Measurements from ENCODE around the gene SH3RF3. TPM values are rescaled to one million over a fixed set of nuclear protein-coding genes. Genes with fewer than 3 reads are reported as not detected.

The SH3RF3 gene
- total and polyA plus RNA-seq, 4 donors: 2.9 to 9.7 (median 8.6) TPM

- WGBS, 2 donors: 74 to 87% methylated on average over 1 of the region's 1 CpG
- Histone ChIP-seq H3K4me1 (ENCODE audit: control insufficient read depth in 5 of 5, insufficient read depth in 5 of 5, low read length in 5 of 5) (peaks cover 0 to 2% (median 0%) of the 10 kb centered on the region in 5 donors), H3K9me3 (ENCODE audit: control insufficient read depth in 4 of 4, insufficient read depth in 3 of 4, low read length in 3 of 4) (no peaks in the 10 kb centered on the region), H3K4me3 (no peak overlapping the region), H3K36me3 (ENCODE audit: control insufficient read depth in 4 of 4, insufficient read depth in 4 of 4, low read length in 4 of 4) (no peaks in the 10 kb centered on the region), H3K27me3 (ENCODE audit: control insufficient read depth in 3 of 3, insufficient read depth in 3 of 3, low read length in 2 of 3) (no peaks in the 10 kb centered on the region), H3K9ac (ENCODE audit: insufficient read depth in 1 of 2, low read length in 2 of 2) (no peak overlapping the region), H3K27ac (ENCODE audit: low read depth in 1 of 2, low read length in 1 of 2) (no peak overlapping the region)
- DNase-seq (no peak), ATAC-seq (ENCODE audit: insufficient read depth, low FRiP score) (no peak)
- no peak for TF ChIP-seq CTCF (IDR thresholded peaks at IDR 0.05; ENCODE audit: control extremely low read depth, extremely low read depth)
Observed at GRCh38 chr2:109367683-109368082, 238.7 kb downstream of the SH3RF3 start.

GRCh38 chr2:109368798-109369197, 239.8 kb downstream of the SH3RF3 start:
- no peaks in the 10 kb centered on the region for H3K9me3 ChIP-seq (ENCODE audit: control insufficient read depth in 4 of 4, insufficient read depth in 3 of 4, low read length in 3 of 4)
- WGBS, 2 donors: 89 to 91% methylated on average over 10 of the region's 10 CpGs
- DNase-seq (peak in 1 of 3 donors; percentile 6), ATAC-seq (ENCODE audit: insufficient read depth, low FRiP score) (no peak)
- no peak overlapping the region for H3K4me3 ChIP-seq
- TF ChIP-seq CTCF (IDR thresholded peaks at IDR 0.05; ENCODE audit: control extremely low read depth, extremely low read depth): no peak
- no peak overlapping the region for H3K27ac ChIP-seq (ENCODE audit: low read depth in 1 of 2, low read length in 1 of 2)
- H3K36me3 ChIP-seq (ENCODE audit: control insufficient read depth in 4 of 4, insufficient read depth in 4 of 4, low read length in 4 of 4): peaks cover 0 to 2% (median 0%) of the 10 kb centered on the region in 4 donors
- peaks cover 0 to 2% (median 0%) of the 10 kb centered on the region in 5 donors for H3K4me1 ChIP-seq (ENCODE audit: control insufficient read depth in 5 of 5, insufficient read depth in 5 of 5, low read length in 5 of 5)
- H3K9ac ChIP-seq (ENCODE audit: insufficient read depth in 1 of 2, low read length in 2 of 2): no peak overlapping the region
- H3K27me3 ChIP-seq (ENCODE audit: control insufficient read depth in 3 of 3, insufficient read depth in 3 of 3, low read length in 2 of 3): no peaks in the 10 kb centered on the region

- DNase-seq (peak in 1 of 3 donors; percentile 9), ATAC-seq (ENCODE audit: insufficient read depth, low FRiP score) (no peak)
- Histone ChIP-seq H3K36me3 (ENCODE audit: control insufficient read depth in 4 of 4, insufficient read depth in 4 of 4, low read length in 4 of 4) (peaks cover 0 to 2% (median 0%) of the 10 kb centered on the region in 4 donors), H3K9ac (ENCODE audit: insufficient read depth in 1 of 2, low read length in 2 of 2) (no peak overlapping the region), H3K27me3 (ENCODE audit: control insufficient read depth in 3 of 3, insufficient read depth in 3 of 3, low read length in 2 of 3) (no peaks in the 10 kb centered on the region), H3K9me3 (ENCODE audit: control insufficient read depth in 4 of 4, insufficient read depth in 3 of 4, low read length in 3 of 4) (no peaks in the 10 kb centered on the region), H3K4me3 (no peak overlapping the region), H3K27ac (ENCODE audit: low read depth in 1 of 2, low read length in 1 of 2) (no peak overlapping the region), H3K4me1 (ENCODE audit: control insufficient read depth in 5 of 5, insufficient read depth in 5 of 5, low read length in 5 of 5) (peaks cover 0 to 2% (median 0%) of the 10 kb centered on the region in 5 donors)
- 97 to 98% methylated on average over 12 of the region's 12 CpGs for WGBS, 2 donors
- no peak for TF ChIP-seq CTCF (IDR thresholded peaks at IDR 0.05; ENCODE audit: control extremely low read depth, extremely low read depth)
Observed at GRCh38 chr2:109369671-109370191, 240.7 kb downstream of the SH3RF3 start.

Data from lung (tissue), 12 donors.